NCI-H1694 (cell line): ENCODE results near the gene IFI27.
"Not testable (repeated sequence)": the region's sequence is repeated elsewhere in the genome, so short reads cannot be mapped to it uniquely, and the experiment has no call there.

ENCODE experiments used
- DNase-seq: peaks from one replicate; lab custom pipeline; 2025; lab: John Stamatoyannopoulos, UW

Gene IFI27

DNA sequence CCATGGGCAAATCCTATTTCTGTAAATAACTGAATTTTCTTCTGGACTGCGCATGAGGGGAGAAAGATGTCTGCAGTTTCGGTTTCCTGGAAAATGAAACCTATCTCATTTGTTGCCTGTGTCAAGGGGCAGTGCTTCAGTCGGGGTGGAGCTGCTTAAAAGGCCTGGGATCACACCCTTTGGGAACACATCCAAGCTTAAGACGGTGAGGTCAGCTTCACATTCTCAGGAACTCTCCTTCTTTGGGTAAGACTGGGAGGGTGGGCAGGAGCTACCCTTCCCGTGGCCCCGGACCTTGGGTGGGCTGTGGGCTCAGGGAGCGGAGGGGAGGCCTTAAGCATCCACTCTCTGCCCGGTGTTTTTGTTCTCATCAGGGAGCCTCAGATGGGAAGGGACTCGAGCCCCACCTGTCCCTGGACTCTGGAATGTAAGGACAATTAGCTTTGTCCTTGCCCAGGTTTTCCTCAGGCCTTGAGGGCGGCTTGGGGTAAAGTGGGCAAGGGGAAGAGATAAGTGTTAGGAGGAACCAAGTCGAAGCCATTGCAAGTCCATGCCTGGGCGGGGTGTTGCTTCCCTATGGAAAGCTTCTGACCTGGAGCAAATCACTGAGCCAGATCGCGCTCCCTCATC, at the start of gene IFI27:
TSS of gene IFI27 (plus strand) at position 185 of the 630 bp plus-strand sequence.
- no peak for DNase-seq

DNA sequence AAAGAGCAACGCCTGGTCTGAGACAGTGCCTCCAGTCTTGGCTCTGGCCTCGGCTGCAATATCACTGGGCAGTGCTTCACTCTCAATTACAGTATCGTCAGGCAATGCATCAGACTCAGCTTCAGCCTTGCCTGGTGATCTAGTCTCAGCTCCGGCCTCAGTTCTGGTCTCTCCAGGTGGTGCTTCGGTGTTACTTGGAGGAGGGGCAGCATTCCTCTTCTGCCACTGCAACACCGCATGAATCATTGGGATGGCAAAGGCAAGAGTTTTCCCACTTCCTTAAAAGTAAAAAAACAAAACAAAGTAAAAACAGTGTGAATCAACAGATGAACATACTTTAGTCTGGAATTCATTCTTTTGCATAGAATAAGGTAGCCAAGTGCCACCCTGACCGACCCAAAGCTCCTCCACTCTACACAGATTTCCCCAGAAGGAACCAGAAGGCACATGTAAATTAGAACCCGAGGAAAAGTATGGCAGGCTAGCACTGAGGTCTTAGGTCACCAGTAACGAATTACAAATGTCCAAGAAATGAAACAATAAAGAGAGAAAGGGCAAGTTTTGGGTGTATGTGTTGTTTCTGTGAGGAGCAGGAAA, 48.1 kb upstream of the IFI27 start:
- no peak for DNase-seq

DNA sequence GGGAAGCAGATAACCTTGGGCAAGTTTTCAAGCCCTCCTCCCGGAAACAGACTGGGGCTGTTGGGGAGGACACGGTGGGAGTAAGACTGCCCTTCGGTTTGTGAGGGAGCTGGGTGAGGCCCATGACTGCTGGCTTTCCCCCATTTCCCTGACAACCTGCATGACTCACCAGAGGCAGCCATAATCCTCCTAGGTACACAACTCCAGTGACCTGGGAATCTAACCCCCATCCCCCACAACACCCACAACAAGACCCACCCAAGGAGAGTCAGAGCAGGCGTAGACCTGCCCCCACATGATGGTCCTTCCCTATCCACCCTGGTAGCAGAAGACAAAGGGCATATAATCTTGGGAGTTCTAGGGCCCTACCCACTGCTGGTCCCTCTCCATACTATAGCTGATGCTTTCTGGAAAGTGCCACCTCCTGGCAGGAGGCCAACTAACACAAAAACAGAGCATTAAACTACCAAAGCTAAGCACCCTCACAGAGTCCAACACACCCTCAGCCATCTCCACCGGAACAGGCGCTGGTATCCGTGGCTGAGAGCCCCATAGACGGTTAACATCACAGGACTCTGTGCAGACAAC, 44.4 kb upstream of the IFI27 start:
- no peak for DNase-seq

DNA sequence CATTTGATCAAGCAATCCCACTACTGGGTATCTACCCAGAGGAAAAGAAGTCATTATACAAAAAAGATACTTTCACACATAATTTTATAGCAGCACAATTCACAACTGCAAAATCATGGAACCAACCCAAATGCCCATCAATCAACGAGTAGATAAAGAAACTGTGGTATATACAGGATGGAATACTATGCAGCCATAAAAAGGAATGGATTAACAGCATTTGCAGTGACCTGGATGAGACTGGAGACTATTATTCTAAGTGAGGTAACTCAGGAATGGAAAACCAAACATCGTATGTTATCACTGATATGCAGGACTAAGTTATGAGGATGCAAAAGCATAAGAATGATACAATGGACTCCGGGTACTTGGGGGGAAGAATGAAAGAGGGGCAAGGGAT, 38.5 kb upstream of the IFI27 start:
- not testable (repeated sequence) for DNase-seq

DNA sequence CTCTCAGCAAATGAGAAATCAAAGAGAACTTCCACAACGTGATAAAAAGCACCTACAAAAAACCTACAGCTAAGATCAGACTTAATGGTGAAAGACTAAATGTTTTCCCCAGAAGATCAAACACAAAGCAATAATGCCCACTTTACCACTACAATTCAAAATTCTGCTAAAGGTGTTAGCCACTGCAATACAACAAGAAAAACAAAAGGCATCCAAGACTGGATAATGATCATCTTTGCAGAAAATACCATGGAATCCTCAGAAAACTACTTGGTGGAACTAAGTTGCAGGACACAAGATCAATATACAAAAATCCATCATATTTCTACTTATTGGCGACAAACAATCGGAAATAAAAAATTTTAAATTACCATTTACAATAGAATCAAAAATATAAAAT, 36.0 kb upstream of the IFI27 start:
- DNase-seq, result no peak

DNA sequence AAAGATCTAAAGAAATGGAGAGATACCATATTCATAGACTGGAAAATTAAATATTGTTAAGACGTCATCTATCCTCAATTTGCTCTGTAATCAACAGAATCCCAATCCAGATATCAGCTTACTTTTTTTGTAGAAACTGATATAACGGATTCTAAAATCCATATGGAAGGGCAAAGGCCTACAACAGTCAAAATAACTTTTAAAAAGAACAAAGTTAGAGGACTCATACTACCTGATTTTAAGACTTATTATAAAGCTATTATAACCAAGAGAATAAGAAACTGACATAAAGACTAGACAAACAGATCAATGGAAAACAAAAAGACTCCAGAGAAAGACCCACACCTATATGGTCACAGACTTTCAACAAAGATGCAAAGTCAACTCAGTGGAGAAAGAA, 35.5 kb upstream of the IFI27 start:
- no peak for DNase-seq

DNA sequence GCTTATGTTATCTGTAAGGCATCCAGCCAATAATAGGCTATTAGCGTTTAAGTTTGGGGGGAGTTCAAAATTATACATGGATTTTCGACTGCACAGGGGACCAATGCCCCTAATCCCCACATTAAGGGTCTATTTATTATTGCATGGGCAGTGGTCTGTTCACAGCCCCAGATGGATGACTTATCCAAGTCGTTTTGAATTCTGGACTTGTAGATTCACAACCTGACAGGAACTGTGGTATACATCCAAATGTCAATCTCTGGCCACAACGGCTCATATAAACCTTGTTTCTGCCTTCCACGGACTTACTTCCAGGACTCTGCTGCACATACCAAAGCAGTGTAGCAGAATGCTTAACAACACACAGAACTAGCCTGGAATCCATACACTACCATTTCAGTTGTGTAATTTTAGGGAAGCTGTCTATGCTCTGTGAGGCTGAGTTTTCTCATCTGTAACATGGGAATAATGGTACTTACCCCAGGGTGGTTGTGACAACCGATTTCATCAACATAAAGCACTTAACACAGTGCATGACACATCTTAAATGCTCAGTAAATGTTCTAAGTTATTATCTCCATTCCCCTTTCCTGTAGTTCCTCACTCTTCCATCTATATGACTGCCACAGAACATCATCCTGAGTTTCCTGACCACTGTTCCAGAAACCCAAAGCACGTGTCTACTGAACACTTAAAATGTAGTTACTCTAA, 33.3 kb upstream of the IFI27 start:
- no peak for DNase-seq

DNA sequence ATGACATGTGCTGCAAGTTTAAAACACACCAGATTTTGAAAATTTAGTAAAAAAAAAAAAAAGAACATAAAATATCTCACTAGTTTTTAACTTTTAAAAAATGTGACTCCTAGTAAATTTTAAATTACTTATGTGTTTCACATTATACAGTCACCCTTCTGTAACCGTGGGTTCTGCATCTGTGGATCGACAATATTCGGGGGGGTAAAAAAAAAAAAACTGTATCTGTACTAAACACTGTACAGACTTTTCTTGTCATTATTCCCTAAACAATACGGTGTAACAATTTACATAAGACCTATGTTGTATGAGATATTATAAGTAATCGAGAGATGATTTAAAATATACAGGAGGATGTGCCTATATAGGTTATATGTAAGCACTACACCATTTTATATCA, 32.7 kb upstream of the IFI27 start:
- no peak for DNase-seq

DNA sequence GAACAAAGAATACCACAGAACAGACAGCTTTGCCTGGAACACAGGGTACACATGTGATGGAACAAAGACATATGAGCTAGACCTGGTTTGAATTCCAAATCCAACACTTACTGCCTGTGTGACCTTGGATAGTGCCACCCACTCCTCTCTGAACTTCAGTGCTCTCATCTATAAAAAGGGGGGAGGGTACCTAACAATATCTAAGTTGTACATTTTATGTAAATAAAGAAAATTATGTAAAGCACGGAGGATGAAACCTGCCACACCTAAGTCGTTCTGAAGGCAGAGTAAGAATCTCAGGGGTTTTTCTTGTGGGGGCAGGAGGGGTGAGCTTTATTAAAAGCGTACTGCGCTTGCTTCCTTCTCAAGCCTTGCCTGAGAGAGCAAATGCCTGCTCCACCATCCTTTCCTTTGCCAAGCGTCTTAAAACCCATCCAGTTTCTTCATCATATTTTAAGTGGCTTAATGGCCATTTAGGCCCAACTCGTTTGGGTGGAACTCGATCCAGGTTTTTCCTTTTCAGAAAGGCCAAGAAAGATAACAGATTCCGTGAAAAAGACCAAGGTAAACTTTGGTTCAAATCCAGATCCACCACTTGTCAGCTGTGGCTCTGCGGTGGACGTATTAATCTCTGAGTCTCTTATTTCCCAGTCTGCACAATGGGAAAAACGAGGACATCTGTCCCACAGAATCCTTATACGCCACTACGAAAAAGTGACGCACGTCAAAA, 30.5 kb upstream of the IFI27 start:
- DNase-seq, result peak; percentile 56

DNA sequence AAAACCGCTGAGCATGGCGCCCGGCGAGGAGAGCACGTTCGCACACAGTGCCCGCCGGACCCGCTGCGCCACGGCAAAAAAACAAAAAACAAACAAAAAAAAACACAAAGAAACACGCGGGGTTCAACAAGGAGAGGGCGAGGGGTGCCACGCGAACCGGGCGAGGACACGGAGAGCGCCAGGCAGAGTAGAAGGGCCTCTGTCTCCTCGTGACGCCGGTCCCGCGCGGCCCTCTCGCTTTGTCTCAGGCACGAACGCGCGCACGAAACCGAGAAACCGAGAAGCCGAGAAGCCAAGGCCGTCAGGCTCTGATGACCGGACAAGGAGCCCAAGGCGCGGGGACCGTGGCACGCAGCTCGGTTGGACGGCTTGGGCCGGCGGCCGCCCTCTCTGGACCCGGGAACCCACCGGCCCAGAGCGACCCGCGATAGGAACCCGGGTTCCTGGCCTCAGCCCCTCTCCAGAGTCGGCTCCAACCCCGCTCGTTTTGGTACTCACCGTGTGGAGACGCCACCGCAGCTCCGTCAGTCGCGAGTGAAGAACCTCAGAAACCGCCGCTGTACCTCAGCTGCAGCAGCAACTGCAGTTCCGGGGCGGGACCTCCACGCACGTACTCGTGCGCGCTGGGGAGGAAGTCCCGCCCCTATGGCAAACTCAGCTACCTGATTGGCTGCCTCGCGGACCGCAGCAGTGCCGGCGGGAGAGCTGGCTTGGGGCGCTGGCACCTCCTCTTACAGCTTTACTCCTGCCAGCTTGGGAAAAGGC, 29.7 kb upstream of the IFI27 start, which contains the start of the genes DDX24 and IFI27L1:
TSS of gene DDX24 (minus strand) at position 582 of the 765 bp plus-strand sequence. CDS start 1,460 bp downstream, outside the sequence.
TSS of gene IFI27L1 (plus strand) at position 690 of the 765 bp plus-strand sequence. CDS start 15,628 bp downstream, outside the sequence.
- peak; percentile 97 for DNase-seq

DNA sequence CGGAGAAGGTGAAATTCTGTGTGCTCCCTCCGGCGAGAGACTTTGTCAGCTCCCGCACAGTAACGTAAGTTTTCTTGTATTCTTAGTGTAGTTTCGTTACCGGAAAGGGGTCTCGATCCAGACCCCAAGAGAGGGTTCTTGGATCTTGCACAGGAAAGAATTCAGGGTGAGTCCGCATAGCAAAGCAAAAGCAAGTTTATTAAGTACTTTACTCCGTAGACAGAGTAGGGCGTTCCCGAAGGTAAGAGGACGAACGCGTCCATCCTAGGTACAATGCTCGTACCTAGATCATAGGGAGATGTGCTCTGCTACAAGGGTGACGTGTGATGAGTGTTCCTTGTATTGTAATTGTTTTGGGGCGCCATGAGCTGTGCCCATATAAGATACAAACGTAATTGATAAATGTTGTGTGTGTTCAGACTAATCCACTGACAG, 29.1 kb upstream of the IFI27 start:
- DNase-seq, result no peak

DNA sequence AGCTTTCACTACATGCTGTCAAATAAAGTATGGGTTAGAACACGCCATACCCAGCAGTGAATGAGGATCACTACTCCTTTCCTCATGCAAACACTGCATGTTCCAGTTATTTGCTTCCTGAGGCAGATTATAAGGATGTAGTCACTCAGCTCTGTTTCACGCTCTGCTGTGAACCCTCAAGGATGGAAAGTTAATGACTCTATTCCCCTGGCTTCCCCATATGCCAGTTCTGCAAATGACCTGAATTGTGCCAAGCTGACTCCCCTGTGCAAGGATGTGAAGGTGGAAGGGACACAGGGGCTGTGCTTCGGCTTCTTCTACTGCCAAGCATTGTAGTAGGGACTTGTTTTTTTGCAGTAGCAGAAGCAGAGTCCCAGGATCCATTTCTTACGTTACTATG, 22.6 kb upstream of the IFI27 start:
- no peak for DNase-seq

DNA sequence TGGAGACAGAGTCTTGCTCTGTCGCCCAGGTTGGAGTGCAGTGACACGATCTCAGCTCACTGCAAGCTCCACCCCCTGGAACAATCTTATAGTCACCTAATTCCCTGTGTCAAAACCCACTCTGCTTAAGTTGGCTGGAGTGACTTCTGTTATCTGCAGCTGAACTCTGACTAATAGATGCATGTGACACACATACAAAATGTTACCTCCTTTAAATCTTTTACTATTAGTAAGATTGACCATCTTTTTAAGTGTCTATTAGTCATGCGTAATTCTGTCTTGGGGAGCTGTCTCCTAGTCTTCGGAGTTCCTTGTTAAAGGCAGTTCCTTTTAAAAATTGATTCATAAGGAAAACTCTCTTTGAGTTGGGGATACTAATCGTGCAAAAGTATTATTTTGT, 22.0 kb upstream of the IFI27 start:
- DNase-seq, result no peak

DNA sequence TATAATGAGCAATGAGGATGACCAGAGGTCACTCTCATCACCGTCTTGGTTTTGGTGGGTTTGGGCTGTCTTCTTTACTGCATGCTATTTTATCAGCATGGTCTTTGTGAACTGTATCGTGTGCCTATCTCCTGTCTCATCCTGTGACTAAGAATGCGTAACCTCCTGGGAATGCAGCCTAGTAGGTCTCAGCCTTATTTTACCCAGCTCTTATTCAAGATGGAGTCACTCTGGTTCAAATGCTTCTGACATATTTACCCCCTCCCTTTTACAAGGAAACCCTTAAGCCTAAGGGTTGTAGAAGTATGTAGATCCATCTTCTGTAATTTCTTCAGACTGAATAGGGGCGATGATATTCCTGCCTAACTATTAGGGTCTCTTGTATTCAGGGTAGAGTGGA, 21.1 kb upstream of the IFI27 start:
- DNase-seq, result no peak

DNA sequence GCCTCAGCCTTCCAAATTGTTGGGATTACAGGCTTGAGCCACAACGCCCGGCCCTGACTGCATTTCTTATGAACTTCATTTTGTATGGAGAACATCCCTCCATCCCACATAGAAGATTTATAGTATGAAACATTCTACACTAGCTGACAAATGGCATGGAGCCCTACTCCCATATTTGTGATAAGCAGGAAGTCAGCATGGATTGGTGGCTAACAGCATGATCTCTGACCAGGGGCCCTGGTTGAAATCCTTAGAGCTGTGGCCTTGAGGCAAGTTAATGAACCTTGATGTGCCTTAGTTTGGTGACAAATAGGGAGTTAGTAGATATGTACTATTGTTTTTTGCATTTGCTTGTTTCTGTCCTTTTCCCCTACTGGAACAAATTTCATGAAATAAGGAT, 17.1 kb upstream of the IFI27 start:
- no peak for DNase-seq

DNA sequence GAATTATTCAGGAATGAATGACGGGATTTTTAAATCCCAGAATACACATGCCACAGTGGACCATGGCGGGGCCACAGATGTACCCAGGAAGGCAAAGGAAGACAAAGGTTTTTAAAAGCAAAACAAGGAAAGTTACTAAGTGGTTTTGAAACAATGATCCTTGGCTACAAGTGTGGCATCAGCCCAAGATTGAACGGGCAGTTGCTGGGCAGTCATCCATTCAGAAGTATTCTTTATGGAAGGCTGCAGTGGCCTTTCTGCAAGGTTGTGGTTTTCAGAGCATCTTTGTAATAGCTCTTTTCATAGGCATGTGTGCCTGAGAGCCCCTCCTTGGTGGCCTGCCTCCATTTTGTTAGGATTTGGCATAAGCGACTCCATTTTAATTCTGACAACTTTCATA, 13.4 kb upstream of the IFI27 start:
- no peak for DNase-seq

DNA sequence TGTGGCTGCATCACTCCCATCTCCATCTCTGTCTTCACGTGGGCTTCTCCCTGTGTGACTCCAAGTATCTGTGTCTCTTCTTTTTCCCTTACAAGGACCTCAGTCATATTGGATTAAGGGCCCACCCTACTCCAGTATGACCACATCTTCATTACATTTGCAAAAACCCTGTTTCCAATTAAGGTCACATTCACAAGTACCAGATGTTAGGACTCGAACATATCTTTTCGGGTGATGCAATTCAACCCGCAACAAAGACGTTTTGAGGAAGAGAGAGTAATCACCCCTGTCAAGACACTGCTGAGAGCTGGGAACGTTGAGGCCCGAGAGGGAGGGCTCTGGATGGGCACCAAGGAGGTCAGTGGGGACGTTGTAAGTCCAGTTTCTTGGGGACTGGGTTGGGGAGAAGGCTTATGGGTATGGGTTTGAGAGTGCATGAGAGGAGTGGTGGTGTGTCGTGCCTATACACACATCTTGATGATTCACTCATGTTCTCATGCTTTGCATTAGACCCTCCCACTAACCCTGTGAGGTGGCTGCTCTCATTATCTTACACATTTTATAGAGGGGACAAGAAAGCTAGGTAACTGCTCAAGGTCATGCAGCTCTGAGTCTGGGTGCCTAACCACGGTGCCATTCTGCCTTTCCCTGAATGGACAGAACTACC, 12.1 kb upstream of the IFI27 start:
- no peak for DNase-seq

DNA sequence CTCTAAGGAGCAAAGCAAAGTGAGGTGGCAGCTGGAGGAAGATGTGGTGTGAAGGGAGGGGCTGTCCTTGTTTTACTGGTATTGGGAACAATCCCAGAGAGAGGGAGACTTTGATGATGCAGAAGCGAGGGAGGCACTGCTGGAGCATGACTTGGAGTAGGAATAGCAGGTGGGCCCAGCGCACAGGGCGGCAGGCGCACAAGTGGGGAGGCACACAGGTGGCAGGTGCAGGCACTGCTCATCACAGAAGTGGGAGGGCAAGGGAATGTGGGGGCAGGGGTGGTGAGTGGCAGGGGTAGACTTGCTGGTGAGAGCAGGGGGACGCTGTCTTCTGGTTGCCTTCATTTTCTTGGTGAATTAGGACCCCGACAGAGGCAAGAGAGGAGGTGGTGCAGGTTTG, 11.5 kb upstream of the IFI27 start:
- DNase-seq, result no peak

DNA sequence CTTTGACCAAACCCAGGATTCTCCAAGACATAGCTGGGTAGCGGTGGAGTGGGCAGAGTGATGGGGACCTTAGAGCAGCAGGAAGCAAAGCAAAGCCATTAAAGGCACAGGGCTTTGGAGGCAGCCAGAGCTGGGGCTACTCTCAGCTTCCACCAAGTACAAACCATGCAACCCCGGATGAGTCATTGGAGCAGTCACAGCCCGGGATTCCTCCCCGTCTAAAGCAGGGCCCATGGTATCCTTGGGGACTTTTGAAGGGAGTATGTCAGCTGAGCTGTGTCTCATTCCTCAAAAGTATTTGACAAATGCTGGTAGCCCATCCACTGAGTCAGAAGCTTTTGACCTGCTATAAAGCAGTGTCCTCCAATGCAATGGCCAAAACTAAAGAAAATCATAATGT, 9.7 kb upstream of the IFI27 start:
- no peak for DNase-seq

DNA sequence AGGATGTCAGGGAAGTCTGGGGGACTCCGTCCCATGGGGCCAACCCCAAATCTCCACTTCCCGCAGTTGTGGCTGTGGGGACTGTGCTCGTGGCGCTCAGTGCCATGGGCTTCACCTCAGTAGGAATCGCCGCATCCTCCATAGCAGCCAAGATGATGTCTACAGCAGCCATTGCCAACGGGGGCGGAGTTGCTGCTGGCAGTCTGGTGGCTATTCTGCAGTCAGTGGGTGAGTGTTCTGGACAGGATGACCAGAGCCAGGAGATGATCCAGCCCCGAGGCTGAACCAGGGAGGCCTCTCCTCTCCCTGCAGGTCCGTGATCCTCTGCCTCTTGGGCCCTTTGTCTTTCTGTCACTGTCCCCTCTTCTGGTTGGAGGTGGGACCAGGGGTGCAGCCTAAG, 8.8 kb upstream of the IFI27 start:
- DNase-seq, result no peak
